ENCODE data around the gene MT1X. TPM values are rescaled to one million over a fixed set of nuclear protein-coding genes. Genes with fewer than 3 reads are reported as not detected.
"Not testable (repeated sequence)": the region's sequence is repeated elsewhere in the genome, so short reads cannot be mapped to it uniquely, and the experiment has no call there.

Gene MT1X
- total RNA-seq, 2 donors from 2014 or later: 1.5 to 8.8 TPM

- 42 to 46% methylated on average over 12 of the region's 12 CpGs for WGBS, 2 experiments (ENCODE audit: insufficient coverage in 1 of 2, insufficient read length in 1 of 2)
- no peaks in the 10 kb centered on the region for H3K36me3 Mint-ChIP-seq (ENCODE audit: low read depth)
Measured at GRCh38 chr16:56673921-56674320, 8.3 kb upstream of the MT1X start.

GRCh38 chr16:56674570-56674969, 7.7 kb upstream of the MT1X start:
- DNase-seq; H3K36me3 ChIP-seq (ENCODE audit: control insufficient read depth, insufficient read depth, low read length); H3K4me1 ChIP-seq (ENCODE audit: control insufficient read depth, insufficient read depth, low read length); H3K9me3 ChIP-seq (ENCODE audit: control insufficient read depth, low read length); H3K27ac ChIP-seq (ENCODE audit: low read depth, low read length); H3K4me3 ChIP-seq (ENCODE audit: low read length); H3K9me3 Mint-ChIP-seq; H3K36me3 Mint-ChIP-seq (ENCODE audit: low read depth); H3K27ac Mint-ChIP-seq; H3K9ac ChIP-seq (ENCODE audit: extremely low read depth, low read length, poor library complexity, severe bottlenecking): not testable (repeated sequence)
- WGBS, 2 experiments (ENCODE audit: insufficient coverage in 1 of 2, insufficient read length in 1 of 2): 74 to 79% methylated on average over 6 of the region's 6 CpGs
- H3K27me3 ChIP-seq (ENCODE audit: control insufficient read depth, insufficient read depth, low read length, poor library complexity, severe bottlenecking): peaks cover 88% of the 10 kb centered on the region
- peaks cover 19% of the 10 kb centered on the region for H3K4me1 Mint-ChIP-seq
- peaks cover 74% of the 10 kb centered on the region for H3K27me3 Mint-ChIP-seq (ENCODE audit: insufficient read depth)
- H3K4me3 Mint-ChIP-seq: peak overlapping the region; percentile 64

More at GRCh38 chr16:56673921-56674320, 8.3 kb upstream of the MT1X start:
- TF ChIP-seq CTCF (conservative IDR thresholded peaks at IDR 0.05): peak; percentile 84
- H3K4me3 ChIP-seq (ENCODE audit: low read length): no peak overlapping the region
- Mint-ChIP-seq H3K27me3 (ENCODE audit: insufficient read depth) (peaks cover 80% of the 10 kb centered on the region), H3K9me3 (no peaks in the 10 kb centered on the region), H3K4me3 (no peak overlapping the region), H3K27ac (no peak overlapping the region), H3K4me1 (peaks cover 19% of the 10 kb centered on the region)
- H3K9ac ChIP-seq (ENCODE audit: extremely low read depth, low read length, poor library complexity, severe bottlenecking): no peak overlapping the region
- no peaks in the 10 kb centered on the region for H3K4me1 ChIP-seq (ENCODE audit: control insufficient read depth, insufficient read depth, low read length)
- H3K36me3 ChIP-seq (ENCODE audit: control insufficient read depth, insufficient read depth, low read length): no peaks in the 10 kb centered on the region
- H3K27me3 ChIP-seq (ENCODE audit: control insufficient read depth, insufficient read depth, low read length, poor library complexity, severe bottlenecking): peaks cover 88% of the 10 kb centered on the region
- H3K9me3 ChIP-seq (ENCODE audit: control insufficient read depth, low read length): no peaks in the 10 kb centered on the region
- peak; percentile 86 for DNase-seq
- H3K27ac ChIP-seq (ENCODE audit: low read depth, low read length): no peak overlapping the region

- no peaks in the 10 kb centered on the region for H3K36me3 ChIP-seq (ENCODE audit: control insufficient read depth, insufficient read depth, low read length)
- TF ChIP-seq CTCF (conservative IDR thresholded peaks at IDR 0.05): no peak
- H3K9me3 Mint-ChIP-seq: no peaks in the 10 kb centered on the region
- H3K9ac ChIP-seq (ENCODE audit: extremely low read depth, low read length, poor library complexity, severe bottlenecking): no peak overlapping the region
- no peak overlapping the region for H3K27ac ChIP-seq (ENCODE audit: low read depth, low read length)
- H3K27ac Mint-ChIP-seq: no peak overlapping the region
- no peaks in the 10 kb centered on the region for H3K4me1 ChIP-seq (ENCODE audit: control insufficient read depth, insufficient read depth, low read length)
- H3K4me3 Mint-ChIP-seq: peak overlapping the region; percentile 64
- H3K27me3 ChIP-seq (ENCODE audit: control insufficient read depth, insufficient read depth, low read length, poor library complexity, severe bottlenecking): peaks cover 84% of the 10 kb centered on the region
- H3K4me3 ChIP-seq (ENCODE audit: low read length): peak overlapping the region; percentile 74
- no peaks in the 10 kb centered on the region for H3K9me3 ChIP-seq (ENCODE audit: control insufficient read depth, low read length)
- peak; percentile 84 for DNase-seq
- no peaks in the 10 kb centered on the region for H3K36me3 Mint-ChIP-seq (ENCODE audit: low read depth)
- peaks cover 19% of the 10 kb centered on the region for H3K4me1 Mint-ChIP-seq
- H3K27me3 Mint-ChIP-seq (ENCODE audit: insufficient read depth): peaks cover 64% of the 10 kb centered on the region
- 21 to 27% methylated on average over 3 to 32 of the region's 32 CpGs for WGBS, 2 experiments (ENCODE audit: insufficient coverage in 1 of 2, insufficient read length in 1 of 2)
Measured at GRCh38 chr16:56675685-56676210, 6.5 kb upstream of the MT1X start.

- Histone ChIP-seq H3K9me3 (ENCODE audit: control insufficient read depth, low read length) (no peaks in the 10 kb centered on the region), H3K4me3 (ENCODE audit: low read length) (no peak overlapping the region), H3K36me3 (ENCODE audit: control insufficient read depth, insufficient read depth, low read length) (no peaks in the 10 kb centered on the region), H3K4me1 (ENCODE audit: control insufficient read depth, insufficient read depth, low read length) (no peaks in the 10 kb centered on the region), H3K27me3 (ENCODE audit: control insufficient read depth, insufficient read depth, low read length, poor library complexity, severe bottlenecking) (peaks cover 82% of the 10 kb centered on the region), H3K27ac (ENCODE audit: low read depth, low read length) (no peak overlapping the region), H3K9ac (ENCODE audit: extremely low read depth, low read length, poor library complexity, severe bottlenecking) (no peak overlapping the region)
- peaks cover 23% of the 10 kb centered on the region for H3K4me1 Mint-ChIP-seq
- H3K27ac Mint-ChIP-seq: no peak overlapping the region
- H3K27me3 Mint-ChIP-seq (ENCODE audit: insufficient read depth): peaks cover 62% of the 10 kb centered on the region
- H3K36me3 Mint-ChIP-seq (ENCODE audit: low read depth): no peaks in the 10 kb centered on the region
- DNase-seq: no peak
- no peak overlapping the region for H3K4me3 Mint-ChIP-seq
- no peaks in the 10 kb centered on the region for H3K9me3 Mint-ChIP-seq
- WGBS, 2 experiments (ENCODE audit: insufficient coverage in 1 of 2, insufficient read length in 1 of 2): 78% methylated on average over 3 of the region's 3 CpGs; no CpG with 5 or more reads in 1 of the 2 experiments
- no peak for TF ChIP-seq CTCF (conservative IDR thresholded peaks at IDR 0.05)
Measured at GRCh38 chr16:56677474-56677873, 4.8 kb upstream of the MT1X start.

Data from endodermal cell (in vitro differentiated cells).